ACHN (cell line): ENCODE measurements around the gene TSPY3.
"Not testable (repeated sequence)": the region's sequence is repeated elsewhere in the genome, so short reads cannot be mapped to it uniquely, and the experiment has no call there.

Experiments used
- DNase-seq: peaks from one replicate; pipeline ENCODE4 v3.0.0-alpha.2; 2015
- in situ Hi-C: cut with HindIII; loops from 2 replicates; pipeline ENCODE4 v1.10.0; 2017; ENCODE audit warnings: low sequenced_read_pairs, low pct_ligation_motif_present, low pct_unique_long_range_greater_than_20kb

Gene TSPY3

GRCh38 chrY:9398121-9398520, at the start of gene TSPY3:
Gene TSPY3, plus strand, starts transcription at chrY:9398421. Its CDS starts 46 bp downstream, at chrY:9398467.
- in situ Hi-C loops, DNase-seq: not testable (repeated sequence)

- in situ Hi-C loops, DNase-seq: not testable (repeated sequence)
Observed at GRCh38 chrY:9357497-9357896, 40.7 kb upstream of the TSPY3 start, which contains the start of gene TSPY8. Gene TSPY8, plus strand, starts transcription at chrY:9357797. Its CDS starts 46 bp downstream, at chrY:9357843.

- DNase-seq, in situ Hi-C loops: not testable (repeated sequence)
Observed at GRCh38 chrY:9396527-9396926, 1.7 kb upstream of the TSPY3 start.
